Measurements from ENCODE around the gene HECA. TPM values are rescaled to one million over a fixed set of nuclear protein-coding genes. Genes with fewer than 3 reads are reported as not detected.

The HECA gene
- total and polyA plus RNA-seq, 2 experiments from 2014 or later, result 2.4 to 8.1 TPM

DNA sequence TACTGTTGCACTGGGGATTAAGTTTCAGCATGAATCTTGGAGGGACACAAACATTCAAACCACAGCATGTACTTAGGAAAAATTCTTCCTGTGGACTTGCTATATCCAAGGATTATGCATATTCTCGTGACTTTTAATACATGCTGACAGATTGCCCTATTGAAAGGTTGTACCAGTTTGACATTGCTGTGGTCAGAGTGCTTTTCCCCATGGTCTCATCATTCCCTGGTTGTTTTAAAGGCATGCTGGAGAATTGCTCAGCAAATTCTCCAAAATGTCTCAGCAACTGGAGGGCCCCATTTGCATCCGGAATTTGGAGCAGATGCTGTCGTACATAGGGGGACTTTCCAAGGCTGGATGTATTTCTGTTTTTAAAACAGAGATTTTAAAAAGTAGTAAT is 7.4 kb downstream of the HECA start:
- Histone ChIP-seq H3K4me3 (no peak overlapping the region), H4K20me1 (replicated peaks; ENCODE audit: insufficient read depth) (peaks cover 7% of the 10 kb centered on the region; the same call in 1 of the 2 replicates), H3K27me3 (ENCODE audit: insufficient read depth) (no peaks in the 10 kb centered on the region), H3K79me2 (replicated peaks; ENCODE audit: insufficient read depth) (no peaks in the 10 kb centered on the region; the same call in 1 of the 2 replicates), H3K4me2 (no peak overlapping the region), H3K27ac (ENCODE audit: low read depth) (no peak overlapping the region), H3K4me1 (ENCODE audit: insufficient read depth) (peaks cover 6% of the 10 kb centered on the region; the same call in 1 of the 2 replicates), H3K9me2 (ENCODE audit: insufficient read depth) (no peaks in the 10 kb centered on the region), H3F3A (replicated peaks; ENCODE audit: low read depth) (no peaks in the 10 kb centered on the region), H3K36me3 (ENCODE audit: insufficient read depth) (no peaks in the 10 kb centered on the region), H2AFZ (no peak overlapping the region)
- Mint-ChIP-seq H3K36me3 (ENCODE audit: low read depth) (no peaks in the 10 kb centered on the region), H3K27ac (no peak overlapping the region), H3K4me3 (no peak overlapping the region), H3K9me3 (no peaks in the 10 kb centered on the region), H3K4me1 (peaks cover 21% of the 10 kb centered on the region), H3K27me3 (ENCODE audit: insufficient read depth, low read depth, poor library complexity) (no peaks in the 10 kb centered on the region)
- TF ChIP-seq EZH2phosphoT487 (IDR thresholded peaks at IDR 0.05; ENCODE audit: unreplicated experiment) (no peak), STAT1 (IDR thresholded peaks at IDR 0.05; ENCODE audit: unreplicated experiment) (no peak), JUNB (IDR thresholded peaks at IDR 0.05; ENCODE audit: unreplicated experiment) (no peak), ZNF331 (CRISPR knock-in tag; IDR thresholded peaks at IDR 0.05; ENCODE audit: low read depth) (no peak), EZH2 (IDR thresholded peaks at IDR 0.05; ENCODE audit: low read depth, unreplicated experiment) (no peak), NANOG (IDR thresholded peaks at IDR 0.05; ENCODE audit: borderline replicate concordance) (no peak), CTCF (conservative IDR thresholded peaks at IDR 0.05; ENCODE audit: low read depth in 2 of 2) (no peak), REST (IDR thresholded peaks at IDR 0.05; ENCODE audit: unreplicated experiment) (no peak), ZNF114 (CRISPR knock-in tag; IDR thresholded peaks at IDR 0.05) (no peak)
- TF ChIP-seq, protein P1, sequence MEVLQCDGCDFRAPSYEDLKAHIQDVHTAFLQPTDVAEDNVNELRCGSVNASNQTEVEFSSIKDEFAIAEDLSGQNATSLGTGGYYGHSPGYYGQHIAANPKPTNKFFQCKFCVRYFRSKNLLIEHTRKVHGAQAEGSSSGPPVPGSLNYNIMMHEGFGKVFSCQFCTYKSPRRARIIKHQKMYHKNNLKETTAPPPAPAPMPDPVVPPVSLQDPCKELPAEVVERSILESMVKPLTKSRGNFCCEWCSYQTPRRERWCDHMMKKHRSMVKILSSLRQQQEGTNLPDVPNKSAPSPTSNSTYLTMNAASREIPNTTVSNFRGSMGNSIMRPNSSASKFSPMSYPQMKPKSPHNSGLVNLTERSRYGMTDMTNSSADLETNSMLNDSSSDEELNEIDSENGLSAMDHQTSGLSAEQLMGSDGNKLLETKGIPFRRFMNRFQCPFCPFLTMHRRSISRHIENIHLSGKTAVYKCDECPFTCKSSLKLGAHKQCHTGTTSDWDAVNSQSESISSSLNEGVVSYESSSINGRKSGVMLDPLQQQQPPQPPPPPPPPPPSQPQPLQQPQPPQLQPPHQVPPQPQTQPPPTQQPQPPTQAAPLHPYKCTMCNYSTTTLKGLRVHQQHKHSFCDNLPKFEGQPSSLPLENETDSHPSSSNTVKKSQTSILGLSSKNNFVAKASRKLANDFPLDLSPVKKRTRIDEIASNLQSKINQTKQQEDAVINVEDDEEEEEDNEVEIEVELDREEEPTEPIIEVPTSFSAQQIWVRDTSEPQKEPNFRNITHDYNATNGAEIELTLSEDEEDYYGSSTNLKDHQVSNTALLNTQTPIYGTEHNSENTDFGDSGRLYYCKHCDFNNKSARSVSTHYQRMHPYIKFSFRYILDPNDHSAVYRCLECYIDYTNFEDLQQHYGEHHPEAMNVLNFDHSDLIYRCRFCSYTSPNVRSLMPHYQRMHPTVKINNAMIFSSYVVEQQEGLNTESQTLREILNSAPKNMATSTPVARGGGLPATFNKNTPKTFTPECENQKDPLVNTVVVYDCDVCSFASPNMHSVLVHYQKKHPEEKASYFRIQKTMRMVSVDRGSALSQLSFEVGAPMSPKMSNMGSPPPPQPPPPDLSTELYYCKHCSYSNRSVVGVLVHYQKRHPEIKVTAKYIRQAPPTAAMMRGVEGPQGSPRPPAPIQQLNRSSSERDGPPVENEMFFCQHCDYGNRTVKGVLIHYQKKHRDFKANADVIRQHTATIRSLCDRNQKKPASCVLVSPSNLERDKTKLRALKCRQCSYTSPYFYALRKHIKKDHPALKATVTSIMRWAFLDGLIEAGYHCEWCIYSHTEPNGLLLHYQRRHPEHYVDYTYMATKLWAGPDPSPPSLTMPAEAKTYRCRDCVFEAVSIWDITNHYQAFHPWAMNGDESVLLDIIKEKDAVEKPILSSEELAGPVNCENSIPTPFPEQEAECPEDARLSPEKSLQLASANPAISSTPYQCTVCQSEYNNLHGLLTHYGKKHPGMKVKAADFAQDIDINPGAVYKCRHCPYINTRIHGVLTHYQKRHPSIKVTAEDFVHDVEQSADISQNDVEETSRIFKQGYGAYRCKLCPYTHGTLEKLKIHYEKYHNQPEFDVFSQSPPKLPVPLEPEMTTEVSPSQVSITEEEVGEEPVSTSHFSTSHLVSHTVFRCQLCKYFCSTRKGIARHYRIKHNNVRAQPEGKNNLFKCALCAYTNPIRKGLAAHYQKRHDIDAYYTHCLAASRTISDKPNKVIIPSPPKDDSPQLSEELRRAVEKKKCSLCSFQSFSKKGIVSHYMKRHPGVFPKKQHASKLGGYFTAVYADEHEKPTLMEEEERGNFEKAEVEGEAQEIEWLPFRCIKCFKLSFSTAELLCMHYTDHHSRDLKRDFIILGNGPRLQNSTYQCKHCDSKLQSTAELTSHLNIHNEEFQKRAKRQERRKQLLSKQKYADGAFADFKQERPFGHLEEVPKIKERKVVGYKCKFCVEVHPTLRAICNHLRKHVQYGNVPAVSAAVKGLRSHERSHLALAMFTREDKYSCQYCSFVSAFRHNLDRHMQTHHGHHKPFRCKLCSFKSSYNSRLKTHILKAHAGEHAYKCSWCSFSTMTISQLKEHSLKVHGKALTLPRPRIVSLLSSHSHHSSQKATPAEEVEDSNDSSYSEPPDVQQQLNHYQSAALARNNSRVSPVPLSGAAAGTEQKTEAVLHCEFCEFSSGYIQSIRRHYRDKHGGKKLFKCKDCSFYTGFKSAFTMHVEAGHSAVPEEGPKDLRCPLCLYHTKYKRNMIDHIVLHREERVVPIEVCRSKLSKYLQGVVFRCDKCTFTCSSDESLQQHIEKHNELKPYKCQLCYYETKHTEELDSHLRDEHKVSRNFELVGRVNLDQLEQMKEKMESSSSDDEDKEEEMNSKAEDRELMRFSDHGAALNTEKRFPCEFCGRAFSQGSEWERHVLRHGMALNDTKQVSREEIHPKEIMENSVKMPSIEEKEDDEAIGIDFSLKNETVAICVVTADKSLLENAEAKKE (CRISPR knock-in tag; IDR thresholded peaks at IDR 0.05), result no peak
- TF ChIP-seq, protein P2, sequence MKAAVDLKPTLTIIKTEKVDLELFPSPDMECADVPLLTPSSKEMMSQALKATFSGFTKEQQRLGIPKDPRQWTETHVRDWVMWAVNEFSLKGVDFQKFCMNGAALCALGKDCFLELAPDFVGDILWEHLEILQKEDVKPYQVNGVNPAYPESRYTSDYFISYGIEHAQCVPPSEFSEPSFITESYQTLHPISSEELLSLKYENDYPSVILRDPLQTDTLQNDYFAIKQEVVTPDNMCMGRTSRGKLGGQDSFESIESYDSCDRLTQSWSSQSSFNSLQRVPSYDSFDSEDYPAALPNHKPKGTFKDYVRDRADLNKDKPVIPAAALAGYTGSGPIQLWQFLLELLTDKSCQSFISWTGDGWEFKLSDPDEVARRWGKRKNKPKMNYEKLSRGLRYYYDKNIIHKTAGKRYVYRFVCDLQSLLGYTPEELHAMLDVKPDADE (IDR thresholded peaks at IDR 0.05), result no peak
- no peak for DNase-seq (ENCODE audit: low spot score)
- no peak for ATAC-seq

Data from GM23338 (cell line).